Left lung (tissue), 10 donors: ENCODE data around the gene IL4I1. TPM values are rescaled to one million over a fixed set of nuclear protein-coding genes. Genes with fewer than 3 reads are reported as not detected.
A peak's percentile ranks its signal among the peaks of the same experiment; 100 is the strongest.

Experiments
- ATAC-seq: fragments of 200-7000 bp; cut with Tn5 transposase; one replicate; pipeline ENCODE4 v1.9.1; 2020; ENCODE audit warnings: moderate library complexity
- DNase-seq, 4 donors: peaks; one replicate each; pipeline ENCODE4 v3.0.0-alpha.2; 2013 to 2020
- H3K27ac ChIP-seq, 2 donors: fragments of 200-600 bp; sonication (generic) in 1 of 2; one replicate each; pipeline versions ENCODE4 v1.5.0 to v1.8.0; 2020 to 2021
- H3K27me3 ChIP-seq, 2 donors: fragments of 200-600 bp; sonication (generic) in 1 of 2; one replicate each; pipeline versions ENCODE4 v1.5.0 to v1.8.0; 2020 to 2021
- H3K36me3 ChIP-seq, 2 donors: fragments of 200-600 bp; sonication (generic) in 1 of 2; one replicate each; pipeline versions ENCODE4 v1.5.0 to v1.8.0; 2020 to 2021
- H3K4me1 ChIP-seq, 2 donors: fragments of 200-600 bp; one replicate each; pipeline ENCODE4 v1.8.0; 2021
- H3K4me3 ChIP-seq, 2 donors: fragments of 200-600 bp; sonication (generic) in 1 of 2; one replicate each; pipeline versions ENCODE4 v1.5.0 to v1.8.0; 2020 to 2021; ENCODE audit warnings: mild to moderate bottlenecking in 1 of 2
- H3K9me3 ChIP-seq, 2 donors: fragments of 200-600 bp; sonication (generic) in 1 of 2; one replicate each; pipeline versions ENCODE4 v1.5.0 to v1.8.0; 2020 to 2021
- CTCF ChIP-seq, 2 donors: fragments of 200-600 bp; sonication (generic) in 1 of 2; IDR thresholded peaks; one replicate each; pipeline versions ENCODE4 v1.5.0 to v1.8.0; 2021; ENCODE audit warnings: antibody characterized with exemption in 2 of 2
- intact Hi-C, 2 donors: fragments of 100-400 bp; cut with DNase I; formaldehyde crosslinking; loops; one replicate each; pipeline versions ENCODE4 v1.11.2 to v1.14.2; 2022
- polyA plus RNA-seq, 6 donors: library from polyadenylated mRNA; unstranded; fragments of 120-200 nt; gene quantifications; one replicate each; pipeline ENCODE4 v1.2.1, GENCODE V29; 2013; ENCODE audit not compliant: insufficient read length in 6 of 6
- total RNA-seq, 2 donors: library from RNA; stranded (reverse); fragmentation: NEBNext Ultra II Directional; extraction: Animal tissue kit (Norgen Biotek cat#: 25700); gene quantifications; one replicate each; pipeline ENCODE4 v1.2.1, GENCODE V29; 2021
- donor health status: DM: no; HTN: yes; CAD: no.
- donor health status: DM: no; HTN: no; CAD: no.

IL4I1 gene
- total and polyA plus RNA-seq, 8 donors, result 1.1 to 6.5 (median 1.8) TPM

- no peak overlapping the region for H3K4me3 ChIP-seq
- intact Hi-C loops, result no loop called here
- no peak overlapping the region for H3K27ac ChIP-seq
- ATAC-seq, result no peak
- TF ChIP-seq CTCF (IDR thresholded peaks at IDR 0.05), result no peak
- no peaks in the 10 kb centered on the region for H3K9me3 ChIP-seq
- no peaks in the 10 kb centered on the region for H3K27me3 ChIP-seq
- peaks cover 0 to 80% of the 10 kb centered on the region in 2 donors for H3K36me3 ChIP-seq
- H3K4me1 ChIP-seq, result peaks cover 0 to 60% of the 10 kb centered on the region in 2 donors
- peak in 1 of 4 donors; percentile 40 for DNase-seq
Observed at GRCh38 chr19:49920624-49921363, 24.1 kb upstream of the IL4I1 start.

- Histone ChIP-seq H3K9me3 (no peaks in the 10 kb centered on the region), H3K4me3 (no peak overlapping the region), H3K27ac (peak overlapping the region in 1 of 2 donors; percentile 68), H3K36me3 (peaks cover 0 to 80% of the 10 kb centered on the region in 2 donors), H3K4me1 (peaks cover 0 to 36% of the 10 kb centered on the region in 2 donors), H3K27me3 (no peaks in the 10 kb centered on the region)
- DNase-seq (peak in 1 of 4 donors; percentile 4), ATAC-seq (no peak)
- intact Hi-C loops, result no loop called here
- TF ChIP-seq CTCF (IDR thresholded peaks at IDR 0.05), result no peak
Observed at GRCh38 chr19:49918089-49918488, 21.4 kb upstream of the IL4I1 start.

- DNase-seq (no peak), ATAC-seq (peak; percentile 25)
- Histone ChIP-seq H3K4me3 (no peak overlapping the region), H3K4me1 (peaks cover 0 to 36% of the 10 kb centered on the region in 2 donors), H3K9me3 (no peaks in the 10 kb centered on the region), H3K27me3 (no peaks in the 10 kb centered on the region), H3K27ac (peak overlapping the region in 1 of 2 donors; percentile 68), H3K36me3 (peaks cover 0 to 80% of the 10 kb centered on the region in 2 donors)
- intact Hi-C loops, result no loop called here
- TF ChIP-seq CTCF (IDR thresholded peaks at IDR 0.05), result no peak
Observed at GRCh38 chr19:49916839-49917733, 20.4 kb upstream of the IL4I1 start.

- no peak overlapping the region for H3K4me3 ChIP-seq
- H3K27me3 ChIP-seq, result no peaks in the 10 kb centered on the region
- no peak for DNase-seq
- intact Hi-C loops, result no loop called here
- peaks cover 4 to 52% of the 10 kb centered on the region in 2 donors for H3K4me1 ChIP-seq
- H3K27ac ChIP-seq, result no peak overlapping the region
- TF ChIP-seq CTCF (IDR thresholded peaks at IDR 0.05), result no peak
- no peaks in the 10 kb centered on the region for H3K9me3 ChIP-seq
- no peak for ATAC-seq
- peaks cover 0 to 69% of the 10 kb centered on the region in 2 donors for H3K36me3 ChIP-seq
Observed at GRCh38 chr19:49915271-49915670, 18.6 kb upstream of the IL4I1 start.

GRCh38 chr19:49913720-49914119 lies 17.0 kb upstream of the IL4I1 start:
- Histone ChIP-seq H3K4me3 (no peak overlapping the region), H3K27ac (no peak overlapping the region), H3K9me3 (no peaks in the 10 kb centered on the region), H3K4me1 (peaks cover 4 to 55% of the 10 kb centered on the region in 2 donors), H3K27me3 (no peaks in the 10 kb centered on the region), H3K36me3 (peaks cover 0 to 84% of the 10 kb centered on the region in 2 donors)
- no peak for ATAC-seq
- no peak for DNase-seq
- no peak for TF ChIP-seq CTCF (IDR thresholded peaks at IDR 0.05)
- intact Hi-C loops, result no loop called here
